Lung (tissue), 12 donors: Measurements from ENCODE around the gene KIAA0825. TPM values are rescaled to one million over a fixed set of nuclear protein-coding genes. Genes with fewer than 3 reads are reported as not detected.

Experiments used
- ATAC-seq: fragments of 200-7000 bp; cut with Tn5 transposase; one replicate; pipeline ENCODE4 v1.9.1; 2020; ENCODE audit warnings: moderate number of reproducible peaks; ENCODE audit not compliant: insufficient read depth, low FRiP score
- DNase-seq, 3 donors: peaks; one replicate each; pipeline ENCODE4 v3.0.0-alpha.2; 2013 to 2017
- H3K27ac ChIP-seq, 2 donors: one replicate each; pipeline ENCODE4 v1.5.1; 2013; ENCODE audit warnings: mild to moderate bottlenecking in 2 of 2, moderate library complexity in 2 of 2, control low read depth in 1 of 2, inconsistent platforms in 1 of 2, low read depth in 1 of 2, low read length in 1 of 2
- H3K27me3 ChIP-seq, 3 donors: one replicate each; pipeline ENCODE4 v1.5.1; 2013; ENCODE audit warnings: low read length in 2 of 3; ENCODE audit not compliant: control insufficient read depth in 3 of 3, insufficient read depth in 3 of 3
- H3K36me3 ChIP-seq, 4 donors: one replicate each; pipeline ENCODE4 v1.5.1; 2013; ENCODE audit warnings: low read length in 4 of 4, mild to moderate bottlenecking in 1 of 4, moderate library complexity in 1 of 4; ENCODE audit not compliant: control insufficient read depth in 4 of 4, insufficient read depth in 4 of 4
- H3K4me1 ChIP-seq, 5 donors: one replicate each; pipeline ENCODE4 v1.5.1; 2013; ENCODE audit warnings: low read length in 5 of 5, mild to moderate bottlenecking in 2 of 5, moderate library complexity in 1 of 5; ENCODE audit not compliant: control insufficient read depth in 5 of 5, insufficient read depth in 5 of 5
- H3K4me3 ChIP-seq: one replicate; pipeline ENCODE4 v1.5.1; 2013; ENCODE audit warnings: mild to moderate bottlenecking, control low read depth, moderate library complexity
- H3K9ac ChIP-seq, 2 donors: one replicate each; pipeline ENCODE4 v1.5.1; 2013; ENCODE audit warnings: low read length in 2 of 2, control low read depth in 1 of 2; ENCODE audit not compliant: insufficient read depth in 1 of 2
- H3K9me3 ChIP-seq, 4 donors: one replicate each; pipeline ENCODE4 v1.5.1; 2013; ENCODE audit warnings: low read length in 3 of 4, mild to moderate bottlenecking in 1 of 4, moderate library complexity in 1 of 4; ENCODE audit not compliant: control insufficient read depth in 4 of 4, insufficient read depth in 3 of 4
- CTCF ChIP-seq: IDR thresholded peaks from 2 replicates; pipeline ENCODE4 v1.5.1; 2012; ENCODE audit warnings: mild to moderate bottlenecking; ENCODE audit errors: control extremely low read depth, extremely low read depth
- WGBS, 2 donors: extraction: QIAGEN DNeasy Blood & Tissue Kit; methylation state at CpG; one replicate each; pipeline ENCODE4 v1.1.7; 2013; 5-methylcytosine and 5-hydroxymethylcytosine counted together
- polyA plus RNA-seq, 2 donors: library from polyadenylated mRNA; stranded (reverse); fragments of 200-250 nt; gene quantifications; one replicate each; pipeline ENCODE4 v1.2.1, GENCODE V29; 2013
- total RNA-seq, 2 donors: library from RNA; depleted of rRNA in 1 of 2; stranded (reverse); fragments of >200 nt in 1 of 2; gene quantifications; one replicate each; pipeline ENCODE4 v1.2.1, GENCODE V29; 2014 to 2021
- donor health status: control.
- donor health status: control.
- donor health status: Bipolar disorder and iron deficiency.
- donor health status: healthy.
- donor health status: DM: yes; HTN: yes; CAD: no.

The KIAA0825 gene
- total and polyA plus RNA-seq, 4 donors = 0.79 to 20.2 (median 3.6) TPM

DNA sequence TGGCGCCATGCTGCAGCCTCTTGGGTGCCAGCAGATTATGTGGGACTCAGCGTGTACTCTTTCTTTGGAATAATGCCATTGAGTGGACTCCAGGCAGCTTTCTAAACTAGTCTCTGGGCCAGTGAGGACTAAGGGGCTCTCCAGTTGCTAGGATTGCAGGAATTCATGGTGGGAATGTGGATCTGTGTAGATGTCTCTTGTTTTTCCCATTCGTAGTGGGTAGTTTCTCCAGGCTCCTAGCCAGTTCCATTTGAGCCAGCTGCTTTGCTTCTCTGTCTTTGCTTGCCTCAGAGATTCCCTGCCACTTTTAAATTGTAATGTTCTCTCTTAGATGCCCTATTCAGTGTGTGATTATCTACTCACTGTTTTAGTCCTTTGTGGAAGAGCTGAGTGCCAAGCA is 42.7 kb upstream of the KIAA0825 start:
- DNase-seq (peak in 1 of 3 donors; percentile 6), ATAC-seq (no peak)
- H3K27ac ChIP-seq = no peak overlapping the region
- H3K36me3 ChIP-seq = peaks cover 3 to 19% (median 13%) of the 10 kb centered on the region in 4 donors
- no peak overlapping the region for H3K9ac ChIP-seq
- H3K9me3 ChIP-seq = peaks cover 2 to 6% (median 4%) of the 10 kb centered on the region in 4 donors
- no peaks in the 10 kb centered on the region for H3K27me3 ChIP-seq
- no peak overlapping the region for H3K4me3 ChIP-seq
- no peak for TF ChIP-seq CTCF
- WGBS, 2 donors = 95 to 97% methylated on average over 3 of the region's 3 CpGs
- H3K4me1 ChIP-seq = no peaks in the 10 kb centered on the region

GRCh38 chr5:94660506-94660905 is 42.1 kb upstream of the KIAA0825 start:
- Histone ChIP-seq H3K36me3 (peaks cover 3 to 23% (median 12%) of the 10 kb centered on the region in 4 donors), H3K4me3 (no peak overlapping the region), H3K27me3 (no peaks in the 10 kb centered on the region), H3K4me1 (no peaks in the 10 kb centered on the region), H3K9me3 (peaks cover 2 to 6% (median 4%) of the 10 kb centered on the region in 4 donors), H3K9ac (no peak overlapping the region), H3K27ac (no peak overlapping the region)
- TF ChIP-seq CTCF = no peak
- WGBS, 2 donors = 99% methylated on average over 8 of the region's 8 CpGs
- no peak for ATAC-seq
- DNase-seq = no peak

GRCh38 chr5:94658272-94658671 is 39.9 kb upstream of the KIAA0825 start:
- ATAC-seq = no peak
- H3K27me3 ChIP-seq = no peaks in the 10 kb centered on the region
- no peak for DNase-seq
- no peak for TF ChIP-seq CTCF
- no peaks in the 10 kb centered on the region for H3K4me1 ChIP-seq
- peaks cover 3 to 8% (median 7%) of the 10 kb centered on the region in 4 donors for H3K9me3 ChIP-seq
- peaks cover 3 to 33% (median 11%) of the 10 kb centered on the region in 4 donors for H3K36me3 ChIP-seq
- no peak overlapping the region for H3K9ac ChIP-seq
- no peak overlapping the region for H3K4me3 ChIP-seq
- 98 to 100% methylated on average over 1 of the region's 1 CpG for WGBS, 2 donors
- no peak overlapping the region for H3K27ac ChIP-seq

- 86 to 99% methylated on average over 1 of the region's 1 CpG for WGBS, 2 donors
- Histone ChIP-seq H3K4me3 (no peak overlapping the region), H3K27me3 (no peaks in the 10 kb centered on the region)
Measured at GRCh38 chr5:94649874-94650273, 31.5 kb upstream of the KIAA0825 start.

More at GRCh38 chr5:94649874-94650273, 31.5 kb upstream of the KIAA0825 start:
- Histone ChIP-seq H3K36me3 (peaks cover 0 to 5% (median 4%) of the 10 kb centered on the region in 4 donors), H3K9ac (no peak overlapping the region), H3K4me1 (no peaks in the 10 kb centered on the region), H3K27ac (no peak overlapping the region), H3K9me3 (no peaks in the 10 kb centered on the region)
- DNase-seq (no peak), ATAC-seq (no peak)
- no peak for TF ChIP-seq CTCF
